Measurements from ENCODE around the gene RABGAP1L. TPM values are rescaled to one million over a fixed set of nuclear protein-coding genes. Genes with fewer than 3 reads are reported as not detected.

The RABGAP1L gene
- total RNA-seq, 4 donors from 2014 or later, result 31.7 to 49.7 (median 34.3) TPM

GRCh38 chr1:174663358-174663757 lies 504.0 kb downstream of the RABGAP1L start:
- DNase-seq (ENCODE audit: low spot score) (no peak), ATAC-seq (ENCODE audit: low FRiP score) (no peak)
- TF ChIP-seq CTCF (IDR thresholded peaks at IDR 0.05), result no peak

GRCh38 chr1:174666248-174666647 lies 506.9 kb downstream of the RABGAP1L start:
- no peak for TF ChIP-seq CTCF (IDR thresholded peaks at IDR 0.05)
- DNase-seq (ENCODE audit: low spot score), result no peak
- ATAC-seq (ENCODE audit: low FRiP score), result no peak

DNA sequence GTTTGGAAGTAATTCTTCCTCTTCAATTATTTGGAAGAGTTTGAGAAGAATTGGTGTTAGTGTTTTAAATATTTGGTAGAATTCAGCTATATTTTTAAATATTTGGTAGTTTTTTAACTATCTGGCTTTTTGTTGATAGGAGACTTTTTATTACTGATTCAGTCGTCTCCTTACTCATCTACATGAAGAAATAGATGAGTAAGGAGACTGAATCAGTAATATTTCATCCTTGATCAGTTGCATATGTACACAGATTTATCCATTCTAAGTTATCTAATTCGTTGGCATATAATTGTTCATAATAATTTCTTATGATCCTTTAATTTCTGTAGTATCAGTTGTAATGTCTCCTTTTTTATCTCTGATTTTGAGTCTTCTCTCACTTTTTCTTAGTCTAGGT lies 512.5 kb downstream of the RABGAP1L start:
- DNase-seq (ENCODE audit: low spot score), result no peak
- no peak for ATAC-seq (ENCODE audit: low FRiP score)
- TF ChIP-seq CTCF (IDR thresholded peaks at IDR 0.05), result no peak

DNA sequence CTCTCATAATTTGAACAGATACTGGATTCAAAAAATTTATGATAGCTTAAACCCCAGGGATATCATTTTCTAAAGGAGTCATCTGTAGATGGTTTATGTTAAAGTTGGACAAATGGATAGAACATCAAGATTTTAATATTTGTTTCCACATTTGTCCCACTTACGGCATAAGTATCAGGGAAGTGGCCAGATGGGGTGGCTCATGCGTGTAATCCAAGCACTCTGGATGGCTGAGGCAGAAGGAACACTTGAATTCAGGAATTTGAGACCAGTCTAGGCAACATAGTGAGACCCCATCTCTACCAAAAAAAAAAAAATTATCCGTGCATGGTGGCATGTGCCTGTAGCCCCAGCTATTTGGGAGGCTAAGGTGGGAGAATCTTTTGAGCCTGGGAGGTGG lies 517.5 kb downstream of the RABGAP1L start:
- DNase-seq (ENCODE audit: low spot score) (no peak), ATAC-seq (ENCODE audit: low FRiP score) (no peak)
- no peak for TF ChIP-seq CTCF (IDR thresholded peaks at IDR 0.05)

DNA sequence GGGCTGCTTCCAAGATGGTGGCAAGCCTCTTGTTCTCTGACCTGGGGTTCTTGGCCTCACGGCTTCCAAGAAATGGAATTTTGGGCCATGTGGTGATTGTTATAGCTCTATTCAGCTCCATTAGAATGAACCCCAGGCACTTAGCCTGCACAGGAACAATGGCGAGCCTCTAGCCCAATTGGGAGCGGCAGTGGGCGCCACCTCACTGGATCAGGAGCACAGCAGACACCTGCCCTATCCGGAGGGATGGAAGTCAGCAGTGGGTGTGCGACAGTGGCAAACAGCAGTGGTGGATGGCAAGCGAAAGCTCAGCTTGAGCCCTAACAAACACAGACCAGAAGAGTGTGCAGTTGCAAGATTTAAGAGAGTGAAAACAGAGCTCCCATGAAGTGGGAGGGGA lies 519.3 kb downstream of the RABGAP1L start:
- TF ChIP-seq CTCF (IDR thresholded peaks at IDR 0.05), result no peak
- ATAC-seq (ENCODE audit: low FRiP score) (no peak), DNase-seq (ENCODE audit: low spot score) (no peak)

DNA sequence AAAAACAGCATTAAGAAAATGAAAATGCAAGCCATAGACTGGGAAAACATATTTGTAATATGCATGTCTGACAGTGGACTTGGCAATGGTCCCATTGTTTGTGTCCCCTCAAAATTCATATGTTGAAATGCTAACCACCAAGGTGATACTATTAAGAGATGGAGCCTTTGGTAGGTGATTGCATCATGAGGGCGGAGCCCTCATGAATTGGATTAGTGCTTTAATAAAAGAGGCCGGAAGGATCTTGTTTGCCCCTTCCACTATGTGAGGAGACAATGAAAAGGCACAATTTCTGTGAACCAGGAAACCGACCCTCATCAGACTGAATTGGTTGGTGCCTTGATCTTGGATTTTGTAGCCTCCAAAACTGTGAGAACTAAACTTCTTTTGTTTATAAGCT lies 520.8 kb downstream of the RABGAP1L start:
- ATAC-seq (ENCODE audit: low FRiP score) (no peak), DNase-seq (ENCODE audit: low spot score) (no peak)
- TF ChIP-seq CTCF (IDR thresholded peaks at IDR 0.05), result no peak

GRCh38 chr1:174682419-174683008 lies 523.2 kb downstream of the RABGAP1L start:
- DNase-seq (ENCODE audit: low spot score) (no peak), ATAC-seq (ENCODE audit: low FRiP score) (no peak)
- no peak for TF ChIP-seq CTCF (IDR thresholded peaks at IDR 0.05)
